ENCODE data around the gene NETO2.
"Not testable (repeated sequence)": the region's sequence is repeated elsewhere in the genome, so short reads cannot be mapped to it uniquely, and the experiment has no call there.

Gene NETO2

GRCh38 chr16:47143677-47144558 is at the start of gene NETO2:
NETO2 (minus strand) TSS chr16:47143945; CDS start chr16:47143612, 333 bp downstream.
- Histone ChIP-seq H3K79me2 (ENCODE audit: low read length) (no peaks in the 10 kb centered on the region), H3K9me3 (ENCODE audit: insufficient read depth, low read length) (no peaks in the 10 kb centered on the region), H3K27me3 (ENCODE audit: low read depth, low read length) (peaks cover 5% of the 10 kb centered on the region; the same call in 1 of the 2 replicates), H3K4me3 (ENCODE audit: low read length) (peak within 1 kb of the TSS; percentile 86), H3K4me1 (ENCODE audit: low read length) (peaks cover 7% of the 10 kb centered on the region; the same call in 1 of the 2 replicates), H2AFZ (ENCODE audit: low read depth, low read length) (no peak within 1 kb of the TSS), H3K4me2 (ENCODE audit: low read length) (peak within 1 kb of the TSS; percentile 97), H3K9ac (ENCODE audit: low read length) (no peak within 1 kb of the TSS), H3K27ac (ENCODE audit: low read length) (no peak within 1 kb of the TSS), H4K20me1 (ENCODE audit: insufficient read depth, low read length) (no peaks in the 10 kb centered on the region), H3K36me3 (replicated peaks; ENCODE audit: low read depth, low read length) (no peaks in the 10 kb centered on the region)
- TF ChIP-seq CTCF (IDR thresholded peaks at IDR 0.05; ENCODE audit: low read depth, low read length) (no peak), EZH2phosphoT487 (IDR thresholded peaks at IDR 0.05; ENCODE audit: low read depth) (no peak)

- H3K36me3 ChIP-seq (replicated peaks; ENCODE audit: low read depth, low read length): no peaks in the 10 kb centered on the region
- no peak overlapping the region for H2AFZ ChIP-seq (ENCODE audit: low read depth, low read length)
- H3K9ac ChIP-seq (ENCODE audit: low read length): no peak overlapping the region
- no peak overlapping the region for H3K27ac ChIP-seq (ENCODE audit: low read length)
- no peak overlapping the region for H3K4me2 ChIP-seq (ENCODE audit: low read length)
- H3K4me1 ChIP-seq (ENCODE audit: low read length): no peaks in the 10 kb centered on the region
- no peaks in the 10 kb centered on the region for H3K9me3 ChIP-seq (ENCODE audit: insufficient read depth, low read length)
- H3K27me3 ChIP-seq (ENCODE audit: low read depth, low read length): no peaks in the 10 kb centered on the region
- no peak overlapping the region for H3K4me3 ChIP-seq (ENCODE audit: low read length)
- H3K79me2 ChIP-seq (ENCODE audit: low read length): no peaks in the 10 kb centered on the region
- H4K20me1 ChIP-seq (ENCODE audit: insufficient read depth, low read length): no peaks in the 10 kb centered on the region
- TF ChIP-seq EZH2phosphoT487 (IDR thresholded peaks at IDR 0.05; ENCODE audit: low read depth) (no peak), CTCF (IDR thresholded peaks at IDR 0.05; ENCODE audit: low read depth, low read length) (no peak)
Measured at GRCh38 chr16:47182318-47182717, 38.6 kb upstream of the NETO2 start.

- not testable (repeated sequence) for H2AFZ ChIP-seq (ENCODE audit: low read depth, low read length); H3K79me2 ChIP-seq (ENCODE audit: low read length); H3K27ac ChIP-seq (ENCODE audit: low read length); H3K9me3 ChIP-seq (ENCODE audit: insufficient read depth, low read length); H3K4me2 ChIP-seq (ENCODE audit: low read length); H4K20me1 ChIP-seq (ENCODE audit: insufficient read depth, low read length); H3K4me1 ChIP-seq (ENCODE audit: low read length); H3K36me3 ChIP-seq (replicated peaks; ENCODE audit: low read depth, low read length); H3K9ac ChIP-seq (ENCODE audit: low read length); H3K27me3 ChIP-seq (ENCODE audit: low read depth, low read length); H3K4me3 ChIP-seq (ENCODE audit: low read length)
Measured at GRCh38 chr16:47181066-47181465, 37.3 kb upstream of the NETO2 start.

GRCh38 chr16:47180073-47180472 is 36.3 kb upstream of the NETO2 start:
- H3K4me1 ChIP-seq (ENCODE audit: low read length): no peaks in the 10 kb centered on the region
- TF ChIP-seq EZH2phosphoT487 (IDR thresholded peaks at IDR 0.05; ENCODE audit: low read depth) (no peak), CTCF (IDR thresholded peaks at IDR 0.05; ENCODE audit: low read depth, low read length) (no peak)
- no peaks in the 10 kb centered on the region for H3K9me3 ChIP-seq (ENCODE audit: insufficient read depth, low read length)
- no peak overlapping the region for H3K27ac ChIP-seq (ENCODE audit: low read length)
- no peak overlapping the region for H3K4me2 ChIP-seq (ENCODE audit: low read length)
- no peak overlapping the region for H2AFZ ChIP-seq (ENCODE audit: low read depth, low read length)
- H3K36me3 ChIP-seq (replicated peaks; ENCODE audit: low read depth, low read length): no peaks in the 10 kb centered on the region
- no peak overlapping the region for H3K4me3 ChIP-seq (ENCODE audit: low read length)
- H3K27me3 ChIP-seq (ENCODE audit: low read depth, low read length): no peaks in the 10 kb centered on the region
- H3K9ac ChIP-seq (ENCODE audit: low read length): no peak overlapping the region
- no peaks in the 10 kb centered on the region for H4K20me1 ChIP-seq (ENCODE audit: insufficient read depth, low read length)
- no peaks in the 10 kb centered on the region for H3K79me2 ChIP-seq (ENCODE audit: low read length)

All from OCI-LY3 (cell line).